ENCODE measurements around the gene FYTTD1.

FYTTD1 gene

DNA sequence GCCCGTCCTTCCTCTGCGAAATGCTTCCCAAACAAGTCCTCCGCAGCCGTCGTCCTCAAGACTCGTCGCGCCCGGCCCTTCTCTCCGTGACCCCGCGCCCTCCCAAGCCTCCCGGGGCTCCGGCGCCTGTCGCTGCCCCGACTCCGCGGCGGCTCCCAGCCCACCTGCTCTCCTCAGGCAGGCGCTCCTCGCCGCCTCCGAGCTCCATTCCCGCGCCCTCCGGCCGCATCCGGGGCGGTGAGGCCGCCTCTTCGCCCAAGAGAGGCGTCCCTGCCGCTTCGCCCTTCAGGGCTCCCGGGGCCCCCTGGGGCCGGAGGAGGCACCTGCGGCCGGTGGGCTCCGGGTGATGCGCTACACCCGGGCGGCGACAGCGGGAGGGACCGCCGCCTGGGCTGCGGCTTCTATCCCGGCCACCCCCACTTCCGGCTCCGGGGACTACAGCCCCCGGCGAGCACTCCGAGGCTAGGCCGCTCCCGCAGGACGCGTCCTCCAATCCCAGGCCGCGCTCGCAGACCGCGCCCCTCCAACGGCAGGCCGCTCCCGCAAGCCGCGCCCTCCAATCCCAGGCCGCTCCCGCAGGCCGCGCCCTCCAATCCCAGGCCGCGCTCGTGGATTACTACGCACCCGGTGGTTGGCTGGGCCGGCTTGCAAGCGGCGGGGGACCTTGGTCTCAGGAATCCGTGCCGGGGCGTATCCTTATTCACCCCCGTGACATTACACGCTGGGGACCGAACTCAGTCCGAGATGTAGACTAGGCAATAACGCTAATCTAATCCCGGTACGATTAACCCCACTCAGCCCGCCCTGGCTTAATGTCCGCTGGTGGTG is 13.0 kb upstream of the FYTTD1 start, which contains the start of gene RUBCN:
Gene RUBCN, minus strand, starts transcription at position 414 of the 828 bp plus-strand sequence. Its CDS starts 185 bp downstream, at position 229.
- peak; percentile 94 for DNase-seq (ENCODE audit: insufficient read length, low spot score)
- FAIRE-seq, result peak; percentile 95

DNA sequence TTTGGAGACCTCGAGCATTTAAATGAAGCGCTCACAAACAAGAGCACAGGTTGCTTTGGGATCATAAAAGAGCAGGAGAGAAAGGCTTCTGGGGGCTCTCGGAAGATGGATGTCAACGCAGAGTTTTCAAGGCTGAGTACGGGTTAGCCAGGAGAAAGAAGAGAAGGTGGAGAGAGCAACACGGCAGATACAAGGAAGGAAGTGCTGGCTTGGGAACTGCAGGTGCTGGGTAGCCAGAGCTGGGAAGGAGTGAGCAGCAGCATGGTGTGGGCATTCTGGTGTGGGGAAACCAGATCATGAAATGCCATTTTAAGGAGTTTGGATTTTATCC is 12.4 kb upstream of the FYTTD1 start:
- DNase-seq (ENCODE audit: insufficient read length, low spot score) (no peak), FAIRE-seq (no peak)

DNA sequence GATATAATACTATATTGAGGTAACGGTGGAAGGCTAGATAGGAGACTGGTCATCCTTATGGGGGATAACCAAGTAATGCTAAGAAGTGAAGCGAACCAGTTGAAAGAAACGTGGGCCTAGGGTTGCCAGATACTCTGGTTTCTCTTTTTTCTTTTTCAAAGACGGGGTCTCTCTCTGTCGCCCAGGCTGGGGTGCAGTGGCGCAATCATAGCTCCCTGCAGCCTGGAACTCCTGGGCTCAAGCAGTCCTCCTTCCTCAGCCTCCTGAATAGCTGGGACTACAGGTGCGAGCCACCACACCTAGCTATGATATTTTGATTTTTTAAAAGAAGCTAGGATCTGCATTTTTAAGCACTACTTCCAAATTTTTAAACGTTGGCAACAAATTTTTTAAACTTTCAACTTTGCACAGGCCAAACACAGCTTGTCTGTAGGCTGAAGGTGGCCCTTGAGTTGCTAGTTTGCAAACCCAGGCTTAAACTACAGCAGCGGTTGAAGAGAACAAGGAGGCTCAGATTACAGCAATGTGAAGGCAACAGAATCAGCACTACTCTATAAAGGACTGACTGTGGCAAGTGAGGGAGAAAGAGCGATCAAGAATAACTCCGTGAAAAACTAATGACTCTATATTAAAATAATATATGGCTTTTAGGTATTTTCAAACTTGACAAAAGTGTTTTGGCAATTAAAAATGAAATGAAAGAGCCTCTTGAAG is 11.8 kb upstream of the FYTTD1 start:
- DNase-seq (ENCODE audit: insufficient read length, low spot score) (no peak), FAIRE-seq (no peak)

DNA sequence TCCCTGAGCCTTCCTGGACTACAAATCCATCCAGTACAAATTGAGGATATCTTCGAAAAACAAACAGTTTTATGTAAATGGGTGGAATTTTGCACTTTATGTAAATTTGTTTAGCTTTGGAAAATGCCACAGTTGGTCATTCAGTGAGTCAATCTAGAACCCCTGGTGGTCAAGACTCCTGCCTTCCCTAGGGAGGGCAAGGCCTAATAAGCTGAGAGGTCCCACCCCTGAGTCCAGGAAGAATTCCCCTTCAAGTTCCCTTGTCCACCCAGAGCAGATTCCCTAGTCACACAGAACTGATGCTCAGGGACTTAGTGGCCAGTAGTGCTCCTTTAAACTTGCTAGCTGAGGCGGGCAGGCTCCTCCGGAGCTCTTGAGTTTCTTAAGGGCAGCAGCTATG is 6.9 kb upstream of the FYTTD1 start:
- DNase-seq (ENCODE audit: insufficient read length, low spot score) (no peak), FAIRE-seq (no peak)

DNA sequence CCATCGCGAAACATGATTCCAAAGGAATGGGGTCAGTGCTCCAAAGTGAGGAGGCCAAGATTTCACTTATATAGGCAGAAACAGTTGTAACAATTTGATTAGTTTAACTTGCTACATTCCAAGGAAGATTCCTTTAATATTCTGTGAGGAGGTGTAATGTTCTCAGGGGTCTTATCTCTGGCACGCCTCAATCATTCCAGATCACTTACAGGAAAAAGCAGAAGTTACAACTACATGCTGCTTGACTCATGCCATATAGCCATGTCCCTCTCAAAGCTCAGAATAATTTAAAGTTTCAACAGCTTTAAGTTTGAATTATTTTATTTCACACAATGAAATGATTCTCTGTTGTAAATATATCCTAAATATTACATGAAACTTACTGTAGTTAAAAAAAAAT is 3.5 kb upstream of the FYTTD1 start:
- DNase-seq (ENCODE audit: insufficient read length, low spot score) (no peak), FAIRE-seq (no peak)

DNA sequence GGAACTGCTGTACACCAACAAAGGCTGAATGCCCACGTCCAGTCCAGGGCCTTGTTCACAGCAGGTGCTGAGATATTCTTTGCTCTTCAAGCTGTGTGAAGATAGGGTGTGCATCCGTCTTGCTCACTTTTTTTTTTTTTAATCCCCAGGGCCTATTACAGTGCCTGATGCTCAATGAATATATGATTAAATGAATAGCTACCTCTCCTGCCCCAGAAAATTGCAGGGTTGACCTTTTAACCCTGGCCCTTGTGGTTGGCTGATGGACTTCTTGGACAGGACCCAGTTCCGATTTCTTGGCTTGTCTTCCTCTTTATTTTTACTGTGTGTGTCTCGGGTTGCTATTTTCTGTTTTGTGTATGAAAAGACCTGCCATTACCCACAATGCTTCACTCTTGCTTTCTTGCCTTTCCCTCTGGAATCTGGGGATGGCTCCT is 2.9 kb upstream of the FYTTD1 start:
- no peak for FAIRE-seq
- no peak for DNase-seq (ENCODE audit: insufficient read length, low spot score)

DNA sequence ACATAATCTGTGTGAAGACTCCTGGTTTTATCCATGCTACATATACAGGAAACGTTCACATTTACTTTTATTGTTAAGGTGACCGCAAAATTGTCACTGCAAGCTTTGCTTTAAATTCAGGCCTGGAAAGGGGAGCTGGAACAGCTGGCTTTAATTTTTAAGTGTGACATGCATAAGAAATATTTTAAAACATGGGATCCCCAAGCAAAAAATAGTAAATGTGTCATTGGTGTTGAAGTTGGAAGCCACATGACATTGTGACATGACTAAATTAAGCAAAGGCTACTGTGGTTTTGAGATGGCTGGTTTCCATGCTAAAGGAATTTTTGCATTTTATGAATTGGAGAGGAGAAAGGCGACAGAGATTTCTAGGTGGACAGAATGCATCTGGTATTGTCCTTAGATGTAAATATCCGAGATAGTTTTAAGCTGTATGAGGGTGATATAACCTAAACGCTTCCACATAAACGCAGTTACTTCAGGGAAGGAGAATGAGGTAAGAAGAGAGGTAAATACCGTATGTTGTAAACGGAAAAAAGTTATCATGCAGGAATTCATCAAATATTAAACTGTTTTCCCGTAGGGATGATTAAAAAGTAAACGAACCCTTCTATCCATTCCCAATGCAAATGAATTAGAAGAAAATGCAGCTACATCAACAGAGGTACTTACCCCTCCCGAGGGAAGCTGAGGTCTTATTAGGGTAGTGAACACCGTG is 927 bp upstream of the FYTTD1 start:
- DNase-seq (ENCODE audit: insufficient read length, low spot score) (no peak), FAIRE-seq (peak; percentile 28)

DNA sequence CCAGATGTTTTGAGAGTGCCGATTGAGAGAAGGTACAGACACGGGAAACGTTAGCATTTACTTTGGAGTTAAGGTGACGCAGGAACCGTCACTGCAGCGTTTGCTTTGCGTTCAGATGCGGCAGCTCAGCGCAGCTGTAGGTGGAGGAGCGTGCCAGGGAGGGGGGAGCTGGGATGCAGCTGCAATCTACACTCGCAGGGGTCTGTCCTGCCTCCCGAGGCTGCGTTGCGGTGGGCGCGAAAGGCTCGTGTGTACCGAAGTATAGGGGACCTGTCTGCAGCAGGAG is 425 bp upstream of the FYTTD1 start:
- DNase-seq (ENCODE audit: insufficient read length, low spot score) (peak; percentile 56), FAIRE-seq (peak; percentile 4)

DNA sequence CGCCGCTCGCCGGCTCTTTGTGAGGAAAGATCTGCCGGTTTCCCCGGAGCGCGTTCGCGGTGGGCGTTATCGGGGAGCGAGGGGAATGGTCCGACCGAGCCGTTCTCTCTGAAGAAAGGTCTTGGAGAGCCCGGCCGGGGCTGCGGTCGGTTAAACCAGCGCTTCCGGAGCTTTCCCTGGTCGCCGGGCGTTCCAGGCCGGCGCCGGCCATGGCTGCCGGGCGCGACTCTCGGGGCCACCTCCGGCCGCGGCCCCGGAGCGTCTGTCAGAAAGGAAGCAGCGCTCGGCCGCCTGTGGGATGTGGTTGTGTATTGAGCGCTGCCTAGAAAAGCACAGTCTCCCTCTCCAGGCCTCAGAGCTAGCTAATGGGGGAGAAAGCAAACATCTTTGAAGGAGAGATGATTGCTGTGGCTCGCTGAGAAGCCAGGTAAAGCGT is 731 bp downstream of the FYTTD1 start:
- FAIRE-seq, result no peak
- no peak for DNase-seq (ENCODE audit: insufficient read length, low spot score)

DNA sequence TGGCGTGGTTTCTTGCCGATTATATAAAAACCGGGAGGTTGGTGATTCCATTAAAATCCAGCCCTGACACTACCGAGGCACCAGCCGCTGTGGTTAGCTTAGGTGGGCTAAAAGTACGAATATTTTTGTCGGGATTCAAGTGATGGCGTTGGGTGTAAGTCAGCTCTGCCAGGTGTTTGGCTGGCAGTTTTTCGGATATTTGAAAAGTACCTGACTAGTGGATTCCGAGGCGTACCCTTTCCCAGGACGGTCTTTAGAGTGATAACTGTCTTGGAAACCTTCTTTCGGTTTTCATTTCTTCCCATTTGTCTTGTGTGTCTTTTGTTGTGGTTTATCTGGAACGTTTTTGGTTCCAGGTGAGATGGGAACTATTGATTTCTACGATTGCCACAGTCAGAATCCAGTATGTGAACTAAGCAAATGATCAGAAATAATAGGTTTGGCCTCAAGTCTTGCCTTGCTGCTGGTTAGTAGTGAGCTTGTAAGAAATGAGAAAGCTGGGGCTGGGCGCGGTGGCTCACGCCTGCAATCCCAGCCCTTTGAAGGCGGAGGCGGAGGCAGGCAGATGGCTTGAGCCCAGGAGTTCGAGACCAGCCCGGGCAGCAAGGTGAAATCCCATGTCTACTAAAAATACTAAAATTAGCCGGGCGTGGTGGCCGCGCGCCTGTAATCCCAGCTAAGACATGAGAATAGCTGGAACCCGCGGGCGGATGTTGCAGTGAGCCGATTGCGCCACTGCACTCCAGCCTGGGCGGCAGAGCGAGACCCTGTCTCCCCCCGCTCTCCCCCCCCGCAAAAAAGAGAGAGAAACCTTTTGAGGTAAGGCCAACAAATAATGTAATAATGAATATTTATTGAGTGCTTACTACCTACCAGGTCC is 1.4 kb downstream of the FYTTD1 start:
- FAIRE-seq (no peak), DNase-seq (ENCODE audit: insufficient read length, low spot score) (no peak)

DNA sequence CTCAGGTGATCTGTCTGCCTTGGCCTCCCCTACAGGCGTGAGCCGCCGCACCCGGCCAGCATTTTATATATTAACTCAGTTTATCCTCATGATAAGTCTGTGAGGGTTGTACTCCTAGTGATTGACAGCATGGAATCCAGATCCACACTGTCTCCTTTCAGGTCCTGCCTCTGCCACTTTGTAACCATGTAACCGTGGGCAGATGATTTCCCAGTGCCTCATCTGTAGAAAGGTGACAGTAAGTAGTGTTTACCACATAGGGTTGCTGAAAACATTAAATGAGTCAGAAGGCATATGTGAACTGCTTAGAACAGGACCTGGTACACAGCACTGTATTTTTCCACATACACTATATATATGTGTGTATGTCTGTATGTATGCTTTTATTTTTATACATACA is 2.4 kb downstream of the FYTTD1 start:
- DNase-seq (ENCODE audit: insufficient read length, low spot score) (no peak), FAIRE-seq (no peak)

DNA sequence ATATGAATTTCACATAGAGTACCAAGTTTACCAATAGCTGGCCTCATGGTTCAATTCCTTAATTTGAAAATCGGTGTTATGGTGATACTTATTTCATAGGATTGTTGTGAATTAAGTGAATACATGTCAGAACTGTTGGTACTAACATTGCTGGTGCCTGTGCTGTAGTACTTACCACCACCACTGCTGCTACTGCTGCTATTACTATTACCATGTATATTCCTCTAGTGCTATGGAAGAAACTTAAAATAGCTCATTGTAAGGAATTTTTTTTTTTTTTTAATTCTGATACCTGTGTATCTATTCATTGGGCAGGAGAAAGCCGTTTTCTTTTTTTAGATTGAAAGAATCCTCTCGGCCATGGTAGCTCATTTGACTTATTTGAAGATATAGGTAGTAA is 3.6 kb downstream of the FYTTD1 start:
- DNase-seq (ENCODE audit: insufficient read length, low spot score) (no peak), FAIRE-seq (no peak)

DNA sequence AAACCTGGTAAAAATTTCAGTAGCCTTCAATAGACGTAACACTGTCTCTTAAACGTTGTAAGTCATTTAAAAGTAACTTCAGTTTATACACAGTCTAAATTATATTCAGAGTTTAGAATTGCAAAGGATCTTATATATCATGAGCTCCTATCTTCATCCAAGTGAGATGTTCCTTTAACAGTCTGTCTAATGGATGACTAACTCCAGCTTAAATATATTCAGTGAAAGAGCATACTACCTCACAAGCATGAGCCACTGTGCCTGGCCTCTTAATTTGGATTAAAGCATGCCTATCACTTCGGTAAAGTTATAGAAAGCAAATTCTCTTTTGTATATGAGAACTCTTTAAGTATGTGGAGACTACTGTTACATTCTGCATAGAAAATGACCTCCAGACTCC is 7.0 kb downstream of the FYTTD1 start:
- DNase-seq (ENCODE audit: insufficient read length, low spot score) (no peak), FAIRE-seq (no peak)

DNA sequence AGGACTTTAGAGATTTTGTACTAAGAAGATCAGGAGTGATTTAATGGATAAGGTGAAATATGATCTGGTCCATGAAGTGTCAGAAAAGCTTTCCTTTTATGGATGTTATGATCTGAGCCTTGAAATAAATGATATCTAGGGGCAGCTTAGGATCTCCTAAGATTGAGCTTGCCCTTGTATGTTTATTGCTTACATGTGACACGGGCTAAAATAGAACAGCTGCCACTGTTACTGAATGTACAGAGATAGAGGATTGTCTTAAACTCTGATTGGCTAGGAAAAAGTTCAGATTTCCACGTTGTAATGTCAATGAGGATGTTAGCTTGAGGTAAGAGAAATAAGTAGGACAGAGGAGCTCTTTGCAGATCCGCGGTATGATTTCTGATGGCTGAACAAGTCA is 8.8 kb downstream of the FYTTD1 start:
- no peak for FAIRE-seq
- no peak for DNase-seq (ENCODE audit: insufficient read length, low spot score)

DNA sequence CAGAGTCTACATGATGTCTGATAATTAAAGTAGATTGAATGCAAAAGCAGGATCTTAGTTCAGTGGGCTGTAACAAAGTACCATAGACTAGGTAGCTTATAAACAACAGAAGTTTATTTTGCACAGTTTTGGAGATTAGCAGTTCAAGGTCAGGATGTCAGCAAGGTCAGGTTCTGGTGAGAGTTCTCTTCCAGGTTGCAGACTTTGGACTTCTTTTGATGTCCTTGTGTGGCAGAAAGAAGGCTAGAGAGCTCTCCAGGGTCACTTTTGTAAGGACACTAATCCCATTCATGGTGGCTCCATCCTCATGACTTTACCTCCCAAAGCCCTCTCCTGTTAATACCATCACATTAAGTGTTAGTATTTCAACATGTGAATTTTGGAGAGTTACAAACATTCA is 12.1 kb downstream of the FYTTD1 start:
- no peak for FAIRE-seq
- DNase-seq (ENCODE audit: insufficient read length, low spot score), result no peak

DNA sequence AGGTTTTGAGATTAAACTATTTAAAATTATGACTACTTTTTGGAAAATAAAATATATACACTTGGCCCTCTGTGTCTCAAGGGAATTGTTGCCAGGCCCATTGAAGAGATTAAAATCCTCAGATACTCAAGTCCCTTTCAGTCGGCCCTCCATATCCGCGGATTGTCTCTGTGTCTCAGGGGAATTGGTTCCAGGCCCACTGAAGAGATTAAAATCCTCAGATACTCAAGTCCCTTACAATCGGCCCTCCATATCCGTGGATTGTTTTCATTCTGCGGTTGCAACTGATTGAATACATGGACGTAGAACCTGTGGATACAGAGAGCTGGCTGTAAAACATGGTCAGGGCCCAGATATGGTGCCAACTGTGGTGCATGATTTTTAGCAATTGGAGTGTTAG is 25.6 kb downstream of the FYTTD1 start:
- FAIRE-seq, result no peak
- DNase-seq (ENCODE audit: insufficient read length, low spot score), result no peak

DNA sequence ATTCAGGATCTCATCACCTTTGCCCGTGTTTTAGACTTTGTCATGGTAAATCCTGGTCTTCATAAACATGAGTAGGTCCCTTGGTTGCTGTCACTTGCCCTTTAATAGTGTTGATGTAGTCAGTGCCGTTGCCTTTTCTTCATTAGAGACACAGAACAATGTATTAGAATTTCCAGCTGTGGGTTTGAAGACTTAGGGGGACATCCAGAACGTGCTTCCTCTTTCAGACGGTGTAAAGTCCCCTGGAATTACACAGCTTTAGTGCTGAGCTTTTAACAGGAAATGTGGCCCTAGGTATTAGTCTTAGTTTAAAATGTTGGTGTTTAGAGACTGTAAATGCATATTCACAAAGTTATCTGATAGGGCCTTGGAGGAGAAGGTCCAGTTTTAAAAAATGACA is 32.5 kb downstream of the FYTTD1 start:
- FAIRE-seq, result no peak
- no peak for DNase-seq (ENCODE audit: insufficient read length, low spot score)

DNA sequence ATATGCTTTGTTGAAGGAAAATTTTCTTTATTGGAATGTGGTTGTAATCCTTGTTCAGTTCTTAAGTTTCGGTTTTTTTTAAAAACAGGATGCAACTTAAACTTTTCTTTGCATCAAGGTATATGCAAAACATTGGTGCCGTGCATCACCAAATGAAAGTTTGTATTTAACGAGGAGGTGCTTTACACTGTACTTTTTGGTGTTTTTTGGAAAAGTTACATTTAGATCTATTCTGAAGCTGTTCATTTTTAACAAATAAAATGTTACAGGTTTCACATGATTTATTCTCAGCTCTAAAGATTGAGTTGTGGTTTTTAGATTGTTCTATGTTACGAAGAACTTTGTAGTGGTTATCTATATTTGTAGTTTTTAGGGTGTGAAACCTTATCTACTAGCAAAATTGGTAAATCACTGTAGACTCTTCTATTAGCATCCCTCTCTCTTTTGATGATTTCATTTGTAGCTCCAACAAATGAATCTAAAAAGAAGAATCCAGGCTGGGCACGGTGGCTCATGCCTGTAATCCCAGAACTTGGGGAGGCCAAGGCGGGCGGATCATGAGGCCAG is 34.4 kb downstream of the FYTTD1 start:
- no peak for FAIRE-seq
- DNase-seq (ENCODE audit: insufficient read length, low spot score), result no peak

DNA sequence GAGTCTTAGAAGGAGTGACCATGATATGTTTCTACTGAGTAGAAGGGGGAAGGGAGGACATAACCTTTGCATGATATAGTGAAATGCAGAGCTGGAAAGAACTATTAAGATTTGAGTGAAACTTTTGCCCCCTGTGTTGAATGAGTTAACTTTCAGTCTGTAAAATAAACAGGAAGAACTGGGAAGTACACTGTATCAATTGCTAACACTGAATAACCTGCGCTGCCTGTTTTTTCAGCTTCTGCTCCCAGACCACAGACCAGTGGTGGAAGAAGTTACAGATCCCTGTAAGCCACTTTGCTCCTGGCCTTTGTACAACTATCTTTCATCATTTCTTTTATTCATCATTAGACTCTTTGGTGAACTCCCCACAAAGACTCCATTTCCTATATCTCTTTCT is 37.7 kb downstream of the FYTTD1 start:
- FAIRE-seq (no peak), DNase-seq (ENCODE audit: insufficient read length, low spot score) (no peak)

DNA sequence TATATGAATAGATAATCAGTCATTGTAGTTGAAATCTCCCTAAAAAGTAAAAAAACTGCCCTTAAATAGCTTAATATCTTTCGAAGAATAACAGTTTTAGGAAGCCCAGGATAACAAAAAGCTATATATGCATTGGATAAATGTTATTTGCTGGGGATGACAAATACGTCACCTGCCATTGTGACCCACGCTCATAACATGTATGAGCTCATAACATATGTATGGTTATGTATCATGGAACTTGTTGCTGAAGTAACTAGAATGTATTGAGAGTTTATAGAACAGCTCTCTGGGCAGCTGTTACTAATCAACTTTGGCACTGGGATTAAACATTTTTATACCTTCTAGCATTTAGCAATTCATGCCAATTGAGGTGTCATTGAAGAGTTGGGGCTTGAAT is 39.6 kb downstream of the FYTTD1 start:
- DNase-seq (ENCODE audit: insufficient read length, low spot score) (no peak), FAIRE-seq (no peak)

DNA sequence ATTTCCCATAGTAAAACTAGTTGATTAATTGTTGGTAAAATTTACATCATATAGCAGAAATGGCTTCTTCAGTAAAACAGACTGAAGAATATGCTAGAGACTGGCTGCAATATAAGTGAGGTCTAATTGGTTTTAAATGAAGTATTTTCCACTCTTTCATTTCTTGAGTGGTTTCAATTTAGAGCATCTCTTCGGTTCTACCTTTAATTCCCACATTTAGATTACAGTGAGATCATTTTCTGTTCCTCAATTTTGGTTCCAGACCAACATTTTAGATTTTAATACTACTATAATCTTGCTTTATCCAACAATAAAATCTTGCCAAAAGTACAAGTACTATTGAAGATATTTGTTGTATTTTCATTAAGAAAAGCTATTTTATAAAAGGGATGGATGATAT is 40.4 kb downstream of the FYTTD1 start:
- no peak for DNase-seq (ENCODE audit: insufficient read length, low spot score)
- no peak for FAIRE-seq

Measured in HTR-8/SVneo (cell line).